G401 (cell line): Measurements from ENCODE around the gene KRT17. TPM values are rescaled to one million over a fixed set of nuclear protein-coding genes. Genes with fewer than 3 reads are reported as not detected.
"Not testable (repeated sequence)": the region's sequence is repeated elsewhere in the genome, so short reads cannot be mapped to it uniquely, and the experiment has no call there.

Experiments used
- DNase-seq: peaks from one replicate; pipeline ENCODE4 v3.0.0-alpha.2; 2015; ENCODE audit warnings: low spot score
- in situ Hi-C: cut with HindIII; loops from 2 replicates; pipeline ENCODE4 v1.10.0; 2016; ENCODE audit warnings: low sequenced_read_pairs, mixed read lengths
- total RNA-seq: library from RNA; depleted of rRNA; stranded (reverse); fragments of >200 nt; shearing (Covaris generic); gene quantifications from 2 replicates; pipeline ENCODE4 v1.2.3, GENCODE V29; 2014

The KRT17 gene
- total RNA-seq, 1 experiment from 2014 or later, result not detected

- no peak for DNase-seq
- in situ Hi-C loops, result no loop called here
Measured at GRCh38 chr17:41610965-41611640, 13.3 kb downstream of the KRT17 start.

GRCh38 chr17:41610061-41610517, 14.3 kb downstream of the KRT17 start:
- in situ Hi-C loops, DNase-seq: not testable (repeated sequence)

- DNase-seq, in situ Hi-C loops: not testable (repeated sequence)
Measured at GRCh38 chr17:41606930-41607329, 17.4 kb downstream of the KRT17 start.

- no peak for DNase-seq
- in situ Hi-C loops, result no loop called here
Measured at GRCh38 chr17:41602524-41602923, 21.9 kb downstream of the KRT17 start.

- in situ Hi-C loops, result no loop called here
Measured at GRCh38 chr17:41600318-41600717, 24.1 kb downstream of the KRT17 start.

GRCh38 chr17:41599680-41600079, 24.7 kb downstream of the KRT17 start:
- in situ Hi-C loops, result no loop called here
- no peak for DNase-seq

More at GRCh38 chr17:41600318-41600717, 24.1 kb downstream of the KRT17 start:
- DNase-seq, result no peak

- DNase-seq, result no peak
- in situ Hi-C loops, result no loop called here
Measured at GRCh38 chr17:41595585-41595984, 28.8 kb downstream of the KRT17 start.

GRCh38 chr17:41594363-41594915, 29.9 kb downstream of the KRT17 start:
- in situ Hi-C loops, result no loop called here
- no peak for DNase-seq

- in situ Hi-C loops, result no loop called here
Measured at GRCh38 chr17:41593306-41593981, 30.9 kb downstream of the KRT17 start.

GRCh38 chr17:41592601-41593305, 31.6 kb downstream of the KRT17 start:
- in situ Hi-C loops, result no loop called here
- DNase-seq, result no peak

More at GRCh38 chr17:41593306-41593981, 30.9 kb downstream of the KRT17 start:
- DNase-seq, result no peak

- in situ Hi-C loops, result no loop called here
- no peak for DNase-seq
Measured at GRCh38 chr17:41589301-41589700, 35.1 kb downstream of the KRT17 start.

GRCh38 chr17:41588126-41588810, 36.1 kb downstream of the KRT17 start:
- in situ Hi-C loops, result no loop called here

GRCh38 chr17:41586863-41587495, 37.4 kb downstream of the KRT17 start, which contains the start of gene KRT14:
Gene KRT14, minus strand, starts transcription at chr17:41586895. Its CDS starts 61 bp downstream, at chr17:41586834.
- in situ Hi-C loops, result no loop called here
- DNase-seq, result no peak

More at GRCh38 chr17:41588126-41588810, 36.1 kb downstream of the KRT17 start:
- no peak for DNase-seq

- no peak for DNase-seq
- in situ Hi-C loops, result no loop called here
Measured at GRCh38 chr17:41585301-41586056, 38.9 kb downstream of the KRT17 start.

GRCh38 chr17:41584331-41584927, 39.9 kb downstream of the KRT17 start:
- DNase-seq, in situ Hi-C loops: not testable (repeated sequence)

GRCh38 chr17:41583137-41584127, 40.9 kb downstream of the KRT17 start:
- in situ Hi-C loops, result no loop called here
- no peak for DNase-seq
